HEK293 (cell line): Measurements from ENCODE around the gene DCTN2.

Source experiments
- CTCF ChIA-PET: fragments of 350-600 bp; formaldehyde crosslinking; extraction: SDS; loops from one replicate; lab custom pipeline; 2021; ENCODE audit warnings: antibody characterized with exemption; lab: Yijun Ruan, JAX
- POLR2A ChIA-PET: fragments of 300-600 bp; formaldehyde crosslinking; extraction: SDS; loops from one replicate; lab custom pipeline; 2020; ENCODE audit warnings: antibody characterized with exemption, inconsistent platforms; lab: Yijun Ruan, JAX
- H3K27ac ChIP-seq: fragments of 200-500 bp; sonication (Bioruptor generic); 2 replicates; pipeline ENCODE4 v1.5.1; 2014; ENCODE audit warnings: low read depth, low read length, control low read depth, inconsistent platforms; ENCODE audit errors: extremely low read depth
- H3K36me3 ChIP-seq, 2 experiments: fragments of 200-500 bp in 1 of 2; sonication (Bioruptor generic) in 1 of 2; 1 replicate in 1 of 2; 2 replicates in 1 of 2; pipeline ENCODE4 v1.5.1; 2014 to 2017; ENCODE audit warnings: inconsistent platforms in 2 of 2, low read length in 2 of 2; ENCODE audit not compliant: control insufficient read depth in 2 of 2, insufficient read depth in 1 of 2
- H3K4me1 ChIP-seq: fragments of 200-500 bp; sonication (Bioruptor generic); 2 replicates; pipeline ENCODE4 v1.5.1; 2014; ENCODE audit warnings: mild to moderate bottlenecking, low read length, inconsistent platforms; ENCODE audit not compliant: control insufficient read depth, insufficient read depth
- H3K4me3 ChIP-seq: 2 replicates; pipeline ENCODE4 v1.5.1; 2011; ENCODE audit warnings: low read depth, mild to moderate bottlenecking, control low read depth, low read length, moderate library complexity
- H3K9me3 ChIP-seq: fragments of 200-500 bp; sonication (Bioruptor generic); 2 replicates; pipeline ENCODE4 v1.5.1; 2014; ENCODE audit warnings: low read depth, low read length, inconsistent platforms; ENCODE audit not compliant: control insufficient read depth, insufficient read depth
- BCL11B ChIP-seq: fragments of 450-650 bp; formaldehyde crosslinking; IDR thresholded peaks from 2 replicates; pipeline ENCODE4 v1.5.1; 2016; ENCODE audit warnings: low read depth, missing biosample characterization, missing genetic modification characterization
- GLIS2 ChIP-seq: fragments of 450-650 bp; formaldehyde crosslinking; IDR thresholded peaks from 2 replicates; pipeline ENCODE4 v1.5.1; 2016; ENCODE audit warnings: missing biosample characterization, missing genetic modification characterization
- INSM2 ChIP-seq: fragments of 450-650 bp; formaldehyde crosslinking; IDR thresholded peaks from 2 replicates; pipeline ENCODE4 v1.5.1; 2016; ENCODE audit warnings: missing biosample characterization, missing genetic modification characterization
- KLF7 ChIP-seq: fragments of 450-650 bp; formaldehyde crosslinking; IDR thresholded peaks from 2 replicates; pipeline ENCODE4 v1.5.1; 2016; ENCODE audit warnings: missing biosample characterization, missing genetic modification characterization, borderline replicate concordance
- OSR2 ChIP-seq: fragments of 450-650 bp; formaldehyde crosslinking; IDR thresholded peaks from 2 replicates; pipeline ENCODE4 v1.5.1; 2016; ENCODE audit warnings: missing biosample characterization, missing genetic modification characterization
- PBX3 ChIP-seq: sonication (generic); formaldehyde crosslinking; IDR thresholded peaks from 2 replicates; pipeline ENCODE4 v1.8.1; 2022; ENCODE audit warnings: mild to moderate bottlenecking, moderate library complexity, missing genetic modification reagents
- PRDM10 ChIP-seq: fragments of 450-650 bp; formaldehyde crosslinking; IDR thresholded peaks from 2 replicates; pipeline ENCODE4 v1.5.1; 2016; ENCODE audit warnings: missing biosample characterization, missing genetic modification characterization
- SP3 ChIP-seq: fragments of 450-650 bp; formaldehyde crosslinking; IDR thresholded peaks from 2 replicates; pipeline ENCODE4 v1.5.1; 2016; ENCODE audit warnings: missing biosample characterization, missing genetic modification characterization
- SP7 ChIP-seq: fragments of 450-650 bp; formaldehyde crosslinking; IDR thresholded peaks from 2 replicates; pipeline ENCODE4 v1.5.1; 2016; ENCODE audit warnings: missing biosample characterization, missing genetic modification characterization
- WT1 ChIP-seq: fragments of 450-650 bp; formaldehyde crosslinking; IDR thresholded peaks from 2 replicates; pipeline ENCODE4 v1.5.1; 2016; ENCODE audit warnings: missing biosample characterization, missing genetic modification characterization
- ZFHX2 ChIP-seq: fragments of 450-650 bp; formaldehyde crosslinking; conservative IDR thresholded peaks from 2 replicates; pipeline ENCODE4 v1.5.1; 2016; ENCODE audit warnings: missing biosample characterization, missing genetic modification characterization
- ZFP69B ChIP-seq: fragments of 450-650 bp; formaldehyde crosslinking; IDR thresholded peaks from 2 replicates; pipeline ENCODE4 v1.5.1; 2016; ENCODE audit warnings: missing biosample characterization, missing genetic modification characterization
- ZIC2 ChIP-seq: fragments of 450-650 bp; formaldehyde crosslinking; IDR thresholded peaks from 2 replicates; pipeline ENCODE4 v1.5.1; 2016; ENCODE audit warnings: missing biosample characterization, missing genetic modification characterization
- ZNF133 ChIP-seq: fragments of 450-650 bp; formaldehyde crosslinking; IDR thresholded peaks from 2 replicates; pipeline ENCODE4 v1.5.1; 2016; ENCODE audit warnings: missing biosample characterization, missing genetic modification characterization
- ZNF2 ChIP-seq: fragments of 450-650 bp; formaldehyde crosslinking; IDR thresholded peaks from 2 replicates; pipeline ENCODE4 v1.5.1; 2016; ENCODE audit warnings: missing biosample characterization, missing genetic modification characterization
- ZNF202 ChIP-seq: fragments of 450-650 bp; formaldehyde crosslinking; IDR thresholded peaks from 2 replicates; pipeline ENCODE4 v1.5.1; 2016; ENCODE audit warnings: missing biosample characterization, missing genetic modification characterization, borderline replicate concordance
- ZNF324 ChIP-seq: fragments of 450-650 bp; formaldehyde crosslinking; IDR thresholded peaks from 2 replicates; pipeline ENCODE4 v1.5.1; 2016; ENCODE audit warnings: missing biosample characterization, missing genetic modification characterization
- ZNF362 ChIP-seq: fragments of 450-650 bp; formaldehyde crosslinking; IDR thresholded peaks from 2 replicates; pipeline ENCODE4 v1.5.1; 2016; ENCODE audit warnings: missing biosample characterization, missing genetic modification characterization
- ZNF449 ChIP-seq: fragments of 450-650 bp; formaldehyde crosslinking; IDR thresholded peaks from 2 replicates; pipeline ENCODE4 v1.5.1; 2017; ENCODE audit warnings: missing biosample characterization, mild to moderate bottlenecking, missing genetic modification characterization, moderate library complexity
- ZNF561 ChIP-seq: fragments of 450-650 bp; IDR thresholded peaks from 2 replicates; pipeline ENCODE4 v1.5.1; 2018; ENCODE audit warnings: missing biosample characterization, missing genetic modification characterization, borderline replicate concordance
- ZNF600 ChIP-seq: fragments of 450-650 bp; formaldehyde crosslinking; IDR thresholded peaks from 2 replicates; pipeline ENCODE4 v1.5.1; 2016; ENCODE audit warnings: missing biosample characterization, missing genetic modification characterization
- ZNF621 ChIP-seq: fragments of 450-650 bp; formaldehyde crosslinking; IDR thresholded peaks from 2 replicates; pipeline ENCODE4 v1.5.1; 2017; ENCODE audit warnings: missing biosample characterization, missing genetic modification characterization
- ZNF629 ChIP-seq: fragments of 450-650 bp; formaldehyde crosslinking; IDR thresholded peaks from 2 replicates; pipeline ENCODE4 v1.5.1; 2017; ENCODE audit warnings: missing biosample characterization, missing genetic modification characterization
- ZNF660 ChIP-seq: fragments of 450-650 bp; IDR thresholded peaks from 2 replicates; pipeline ENCODE4 v1.5.1; 2018; ENCODE audit warnings: missing biosample characterization, mild to moderate bottlenecking, missing genetic modification characterization
- ZNF692 ChIP-seq: fragments of 450-650 bp; formaldehyde crosslinking; IDR thresholded peaks from 2 replicates; pipeline ENCODE4 v1.5.1; 2016; ENCODE audit warnings: missing biosample characterization, missing genetic modification characterization
- ZXDB ChIP-seq: fragments of 450-650 bp; formaldehyde crosslinking; IDR thresholded peaks from 2 replicates; pipeline ENCODE4 v1.5.1; 2016; ENCODE audit warnings: missing biosample characterization, missing genetic modification characterization

Gene DCTN2

GRCh38 chr12:57520053-57520818 lies 26.8 kb downstream of the DCTN2 start, which contains the start of gene DDIT3 (continued):
- peak; percentile 51 for TF ChIP-seq ZNF692 (tag by site-specific recombination)
- no peak for TF ChIP-seq ZNF133 (tag by site-specific recombination)
- TF ChIP-seq OSR2 (tag by site-specific recombination): no peak
- no peak for TF ChIP-seq ZNF621
- TF ChIP-seq ZNF2 (tag by site-specific recombination): peak; percentile 88
- 0 out of 2 replicates have a peak, but pooled peaks have one; percentile 10 for TF ChIP-seq KLF7
- peak; percentile 39; the same call in 1 of the 2 replicates for TF ChIP-seq SP7 (tag by site-specific recombination)
- TF ChIP-seq ZXDB: peak; percentile 47; the same call in 1 of the 2 replicates
- peak; percentile 78 for TF ChIP-seq ZIC2
- TF ChIP-seq ZNF600 (tag by site-specific recombination): peak; percentile 69; the same call in 1 of the 2 replicates
- peak; percentile 71; the same call in 1 of the 2 replicates for TF ChIP-seq ZNF561 (tag by site-specific recombination)
- peak; percentile 78; the same call in 1 of the 2 replicates for TF ChIP-seq BCL11B (tag by site-specific recombination)
- TF ChIP-seq INSM2 (tag by site-specific recombination): 0 out of 2 replicates have a peak, but pooled peaks have one; percentile 43
- peak; percentile 26; the same call in 1 of the 2 replicates for TF ChIP-seq ZFP69B (tag by site-specific recombination)
- peak; percentile 92 for TF ChIP-seq ZNF660 (tag by site-specific recombination)
- TF ChIP-seq ZNF629 (tag by site-specific recombination): peak; percentile 67
- TF ChIP-seq WT1: no peak; the same call in 1 of the 2 replicates
- peak; percentile 76 for TF ChIP-seq ZNF324
- peak; percentile 93 for TF ChIP-seq SP3
- TF ChIP-seq ZFHX2 (tag by site-specific recombination): peak; percentile 57; the same call in 1 of the 2 replicates

GRCh38 chr12:57519796-57520052 lies 27.3 kb downstream of the DCTN2 start:
- Histone ChIP-seq H3K27ac (peak overlapping the region; percentile 86), H3K36me3 (peaks cover 16 to 57% of the 10 kb centered on the region in 2 experiments), H3K9me3 (no peaks in the 10 kb centered on the region), H3K4me3 (peak overlapping the region; percentile 79), H3K4me1 (peaks cover 13% of the 10 kb centered on the region)
- CTCF ChIA-PET: interaction anchor here (1.4 kb wide), 1 partner anchor 64 kb away, joined by 5 read pairs; no protein-coding TSS in a partner anchor
- POLR2A ChIA-PET: interaction anchor here (0.6 to 2.2 kb wide), 14 partner anchors 8 to 1216 kb away, joined by 3 to 13 read pairs (median 4); partner anchors contain the start of genes CTDSP2, DCTN2 and GLI1
- TF ChIP-seq GLIS2 (tag by site-specific recombination) (peak; percentile 40; the same call in 1 of the 2 replicates), ZNF362 (tag by site-specific recombination) (no peak), ZNF202 (tag by site-specific recombination) (no peak), PBX3 (CRISPR knock-in tag) (no peak), PRDM10 (tag by site-specific recombination) (peak; percentile 81), ZNF449 (tag by site-specific recombination) (no peak)
